HepG2 (cell line): ENCODE measurements around the gene PVALB. TPM values are rescaled to one million over a fixed set of nuclear protein-coding genes. Genes with fewer than 3 reads are reported as not detected.

Experiments used
- ATAC-seq: fragments of 200-7000 bp; cut with Tn5 transposase; 3 replicates; pipeline ENCODE4 v1.9.1; 2020; ENCODE audit warnings: mild to moderate bottlenecking, moderate library complexity
- BruUV-seq: library from RNA; stranded (reverse); fragments of 400-500 nt; replicated peaks from 2 replicates; lab custom pipeline; 2021; lab: Mats Ljungman, UMichigan
- CTCF ChIA-PET: fragments of 300-600 bp; formaldehyde crosslinking; extraction: SDS; loops from one replicate; lab custom pipeline; 2021; ENCODE audit warnings: low total read pairs, inconsistent platforms, low intra/inter-chr PET ratio; lab: Yijun Ruan, JAX
- POLR2A ChIA-PET: fragments of 350-600 bp; sonication (Branson Sonifier 250); formaldehyde crosslinking; loops from one replicate; lab custom pipeline; 2020; ENCODE audit warnings: antibody characterized with exemption, inconsistent platforms; lab: Yijun Ruan, JAX
- DNase-seq: peaks from one replicate; pipeline ENCODE4 v3.0.0-alpha.2; 2015; ENCODE audit warnings: low spot score
- FAIRE-seq: peaks from 3 replicates; lab custom pipeline; 2011; peaks lifted over from hg19 to GRCh38; lab: Jason Lieb, UNC
- H2AFZ ChIP-seq: one replicate; pipeline ENCODE4 v1.6.1; 2011; ENCODE audit warnings: low read length, inconsistent platforms
- H3K27ac ChIP-seq: fragments of 300-600 bp; 3 replicates; pipeline ENCODE4 v1.8.0; 2011; ENCODE audit warnings: mixed run types, mild to moderate bottlenecking, mixed read lengths, low read length, inconsistent platforms; ENCODE audit not compliant: insufficient read depth; ENCODE audit errors: extremely low read length
- H3K27me3 ChIP-seq, 2 experiments: fragments of 200-600 bp in 1 of 2; 2 replicates in 1 of 2; 3 replicates in 1 of 2; pipeline versions ENCODE4 v1.6.0 to v1.8.0; 2011; ENCODE audit warnings: low read length in 2 of 2, mild to moderate bottlenecking in 2 of 2, moderate library complexity in 2 of 2, inconsistent platforms in 1 of 2; ENCODE audit not compliant: insufficient read depth in 2 of 2, control insufficient read depth in 1 of 2
- H3K36me3 ChIP-seq, 2 experiments: fragments of 200-600 bp in 1 of 2; replicated peaks in 1 of 2; 2 replicates in 1 of 2; 3 replicates in 1 of 2; pipeline versions ENCODE4 v1.5.1 to v1.8.0; 2011; ENCODE audit warnings: low read length in 2 of 2, inconsistent platforms in 1 of 2; ENCODE audit not compliant: insufficient read depth in 2 of 2, control insufficient read depth in 1 of 2
- H3K4me1 ChIP-seq: 2 replicates; pipeline ENCODE4 v1.5.1; 2012; ENCODE audit warnings: low read length, inconsistent platforms; ENCODE audit not compliant: insufficient read depth
- H3K4me2 ChIP-seq: 2 replicates; pipeline ENCODE4 v1.6.0; 2011; ENCODE audit warnings: low read depth, low read length, inconsistent platforms
- H3K4me3 ChIP-seq, 3 experiments: fragments of 200-600 bp in 1 of 3; sonication (generic), shearing (Covaris generic) in 1 of 3; replicated peaks in 1 of 3; 2 replicates each; pipeline ENCODE4 v1.5.1; 2011 to 2016; ENCODE audit warnings: low read length in 3 of 3, inconsistent platforms in 2 of 3, low read depth in 2 of 3, mild to moderate bottlenecking in 2 of 3, control low read depth in 1 of 3, mixed read lengths in 1 of 3; ENCODE audit not compliant: insufficient read depth in 1 of 3
- H3K79me2 ChIP-seq: one replicate; pipeline ENCODE4 v1.6.1; 2011; ENCODE audit warnings: low read length, inconsistent platforms; ENCODE audit not compliant: insufficient read depth
- H3K9ac ChIP-seq: 2 replicates; pipeline ENCODE4 v1.6.0; 2011; ENCODE audit warnings: mild to moderate bottlenecking, low read depth, low read length, inconsistent platforms; ENCODE audit not compliant: insufficient read depth
- H3K9me3 ChIP-seq: 2 replicates; pipeline ENCODE4 v1.5.1; 2012; ENCODE audit warnings: mild to moderate bottlenecking, low read length
- H4K20me1 ChIP-seq: 2 replicates; pipeline ENCODE4 v1.6.0; 2011; ENCODE audit warnings: inconsistent platforms, mild to moderate bottlenecking, low read length, moderate library complexity; ENCODE audit not compliant: insufficient read depth
- GZF1 ChIP-seq: sonication (generic); formaldehyde crosslinking; IDR thresholded peaks from 2 replicates; pipeline ENCODE4 v1.5.1; 2020; ENCODE audit warnings: mild to moderate bottlenecking, missing genetic modification reagents
- NR2C2 ChIP-seq: sonication (generic); formaldehyde crosslinking; IDR thresholded peaks from 2 replicates; pipeline ENCODE4 v1.4.0; 2020; ENCODE audit warnings: missing genetic modification reagents, mild to moderate bottlenecking, moderate library complexity, borderline replicate concordance
- RAD21 ChIP-seq: fragments of 450-650 bp; formaldehyde crosslinking; IDR thresholded peaks from 2 replicates; pipeline ENCODE4 v1.5.0; 2020; ENCODE audit warnings: mild to moderate bottlenecking
- ZBTB2 ChIP-seq: sonication (generic); formaldehyde crosslinking; IDR thresholded peaks from 2 replicates; pipeline ENCODE4 v1.8.0; 2022; ENCODE audit warnings: low read depth, missing genetic modification reagents
- ZMYM4 ChIP-seq: sonication (generic); formaldehyde crosslinking; IDR thresholded peaks from 2 replicates; pipeline ENCODE4 v1.8.1; 2023; ENCODE audit warnings: mild to moderate bottlenecking, missing genetic modification reagents
- ZNF276 ChIP-seq: sonication (generic); formaldehyde crosslinking; IDR thresholded peaks from 2 replicates; pipeline ENCODE4 v1.4.0; 2020; ENCODE audit warnings: mild to moderate bottlenecking, low read depth, missing genetic modification reagents
- WGBS: methylation state at CpG from one replicate; pipeline ENCODE4 v1.1.6; 2017; ENCODE audit warnings: low lambda C conversion rate; 5-methylcytosine and 5-hydroxymethylcytosine counted together
- in situ Hi-C: cut with HindIII; loops from 2 replicates; pipeline ENCODE4 v1.10.0; 2017; ENCODE audit warnings: low pct_unique_long_range_greater_than_20kb; ENCODE audit not compliant: extremely low pct_ligation_motif_present
- intact Hi-C: fragments of 100-400 bp; cut with micrococcal nuclease; formaldehyde crosslinking; loops from one replicate; pipeline ENCODE4 v1.10.0; 2022; ENCODE audit not compliant: unreplicated experiment
- polyA plus RNA-seq, 8 experiments: library from polyadenylated mRNA; depleted of rRNA in 3 of 8; stranded (reverse) in 7 of 8; unstranded in 1 of 8; fragments of >200 nt; fragmentation: Illumina TruSeq in 4 of 8; extraction: Trizol in 4 of 8; gene quantifications; 2 replicates each; pipeline versions ENCODE4 v1.2.1 to v1.2.3, GENCODE V29; 2011 to 2016; ENCODE audit warnings: low read depth in 4 of 8, missing spikeins in 1 of 8, mixed read lengths in 1 of 8; ENCODE audit not compliant: insufficient read depth in 1 of 8
- total RNA-seq, 5 experiments: library from RNA; depleted of rRNA; stranded (reverse); fragments of >200 nt; fragmentation: Illumina TruSeq; extraction: Trizol; gene quantifications; 2 replicates each; pipeline ENCODE4 v1.2.3, GENCODE V29; 2016; ENCODE audit warnings: low read depth in 1 of 5

Gene PVALB
- total and polyA plus RNA-seq, 2 of the 13 experiments (the other 11 are each of a cell fraction or from before 2014, with no cell fraction given) = not detected

- intact Hi-C loops (no loop called here), in situ Hi-C loops (no loop called here)
Measured at GRCh38 chr22:36763576-36763975, 53.3 kb downstream of the PVALB start.

More at GRCh38 chr22:36763576-36763975, 53.3 kb downstream of the PVALB start:
- peaks cover 4 to 86% of the 10 kb centered on the region in 2 experiments for H3K27me3 ChIP-seq
- H3K4me3 ChIP-seq = no peak overlapping the region
- no peak overlapping the region for H3K4me2 ChIP-seq
- no peaks in the 10 kb centered on the region for H4K20me1 ChIP-seq
- no peak for DNase-seq
- ATAC-seq = no peak
- 24% methylated on average over 6 of the region's 8 CpGs for WGBS
- no peak overlapping the region for H2AFZ ChIP-seq
- H3K4me1 ChIP-seq = no peaks in the 10 kb centered on the region
- no peak overlapping the region for H3K9ac ChIP-seq
- POLR2A ChIA-PET = no interaction called here
- TF ChIP-seq ZBTB2 (CRISPR knock-in tag) = no peak
- no peak for TF ChIP-seq ZNF276 (CRISPR knock-in tag)
- TF ChIP-seq RAD21 (CRISPR knock-in tag) = no peak
- no peak for TF ChIP-seq NR2C2
- no peak for TF ChIP-seq ZMYM4 (CRISPR knock-in tag)
- TF ChIP-seq GZF1 (CRISPR knock-in tag) = no peak
- TF ChIP-seq, all 625 proteins: peak for 0
- no TSS peak for BruUV-seq
- H3K36me3 ChIP-seq = no peaks in the 10 kb centered on the region
- H3K9me3 ChIP-seq = no peaks in the 10 kb centered on the region
- no peak overlapping the region for H3K27ac ChIP-seq
- no peak for FAIRE-seq
- CTCF ChIA-PET = no interaction called here
- no peaks in the 10 kb centered on the region for H3K79me2 ChIP-seq
